Measurements from ENCODE around the gene ALLC.

GRCh38 chr2:3680548-3681345 is 22.7 kb downstream of the ALLC start:
- TF ChIP-seq POLR2AphosphoS5 (IDR thresholded peaks at IDR 0.05) (no peak), CTCF (IDR thresholded peaks at IDR 0.05) (no peak), POLR2A (IDR thresholded peaks at IDR 0.05) (no peak)
